DMS79 (cell line): ENCODE results near the gene CGB7.
A peak's percentile ranks its signal among the peaks of the same experiment; 100 is the strongest.

ENCODE experiments used
- DNase-seq: peaks from one replicate; lab custom pipeline; 2025; lab: John Stamatoyannopoulos, UW

CGB7 gene

DNA sequence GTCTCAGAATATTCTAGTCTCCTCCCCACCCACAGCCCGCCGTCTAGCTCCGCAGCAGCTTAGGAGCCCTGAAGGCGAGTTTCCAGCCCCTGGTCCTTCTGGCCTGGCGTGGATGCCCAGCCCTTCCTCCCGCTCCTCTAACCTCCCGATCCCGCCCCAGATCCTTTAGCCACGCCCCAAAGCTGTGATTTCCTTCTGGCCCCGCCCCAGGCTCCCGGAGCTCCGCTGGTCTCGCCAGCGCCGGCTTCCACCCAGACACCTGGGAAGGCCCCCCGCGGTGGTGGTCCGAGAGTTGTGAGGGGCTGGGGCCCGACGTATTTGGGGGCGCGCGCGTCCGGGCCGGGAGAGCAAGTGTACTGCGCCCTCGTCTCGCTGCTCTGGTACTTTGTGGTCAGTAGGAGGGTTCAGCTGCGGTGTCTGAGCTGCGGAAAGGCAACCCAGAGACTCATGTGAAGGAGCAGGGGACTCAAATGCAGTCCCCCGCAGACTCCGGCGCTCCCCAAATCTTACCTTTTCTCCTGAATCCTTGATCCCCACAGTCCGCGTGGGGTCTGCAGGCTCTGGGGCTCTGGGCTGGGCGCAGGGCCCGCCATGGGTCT, at the start of gene CGB7:
Gene CGB7 (minus strand): TSS at position 114 of the 599 bp plus-strand sequence. CDS start 2,374 bp downstream, outside the sequence.
- no peak for DNase-seq

DNA sequence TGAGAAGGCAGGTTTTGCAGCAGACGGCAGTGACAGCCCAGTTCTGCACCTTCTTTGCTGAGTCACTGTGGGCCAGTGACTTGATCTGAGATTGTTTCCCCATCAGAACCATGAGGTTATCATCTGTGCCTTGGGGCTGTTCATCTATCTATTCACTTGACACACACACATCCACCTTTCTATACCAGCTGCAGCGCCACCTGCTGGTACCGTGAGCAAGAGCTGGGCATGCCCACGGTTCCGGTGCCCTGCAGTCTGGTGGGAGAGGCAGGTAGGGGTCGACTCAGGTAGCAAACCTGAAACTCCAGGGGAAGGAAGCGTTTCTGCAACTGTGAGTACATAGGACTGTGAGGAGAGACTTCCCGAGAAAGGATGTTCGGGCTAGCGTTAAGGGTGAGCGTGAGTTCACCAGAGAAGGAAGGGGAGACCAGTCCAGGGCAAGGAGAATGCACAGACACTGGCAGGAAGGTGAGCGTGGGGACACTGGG, 49.1 kb upstream of the CGB7 start:
- DNase-seq: no peak

GRCh38 chr19:49104229-49104864, 46.8 kb upstream of the CGB7 start:
- no peak for DNase-seq

DNA sequence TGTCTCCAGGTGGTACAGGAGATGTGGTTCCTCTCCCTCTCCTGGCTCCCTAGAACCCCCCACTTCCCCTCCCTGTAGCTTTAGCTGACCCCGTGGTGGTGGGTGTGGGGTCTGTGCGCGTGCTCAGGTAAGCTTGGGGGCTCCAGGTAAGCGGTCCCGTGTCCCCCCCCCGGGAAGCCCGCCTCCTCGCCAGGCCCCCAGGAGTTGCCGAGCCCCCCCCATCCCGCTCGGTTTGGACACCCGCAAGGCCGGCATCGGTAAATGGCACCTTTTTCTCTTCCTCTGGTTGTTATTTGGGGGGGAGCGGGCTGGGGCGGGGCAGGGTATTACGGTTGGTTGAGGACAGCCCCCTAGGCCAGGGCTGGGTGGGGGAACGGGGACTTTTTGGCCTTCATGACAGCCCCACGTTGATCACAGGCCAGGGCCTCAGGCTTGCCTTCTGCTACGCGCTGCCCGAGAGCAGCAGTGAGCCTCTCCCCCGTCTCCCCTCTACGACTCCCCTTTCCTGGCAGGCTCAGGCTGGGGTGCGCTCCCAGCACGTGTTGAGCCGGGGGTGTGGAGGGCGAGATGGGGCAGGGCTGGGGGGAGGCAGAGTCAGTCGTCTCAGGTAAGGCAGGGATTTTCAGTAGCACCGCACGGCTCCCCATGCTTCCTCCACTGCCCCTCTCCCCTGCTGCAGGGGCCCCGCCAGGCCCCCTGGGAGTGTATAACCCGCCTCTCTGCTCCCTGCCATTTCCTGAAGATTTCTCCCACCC, 46.0 kb upstream of the CGB7 start:
- DNase-seq: no peak

GRCh38 chr19:49102303-49102702, 44.8 kb upstream of the CGB7 start:
- no peak for DNase-seq

- DNase-seq: no peak
Measured at GRCh38 chr19:49101160-49101559, 43.6 kb upstream of the CGB7 start.

GRCh38 chr19:49098795-49099194, 41.2 kb upstream of the CGB7 start:
- DNase-seq: no peak

- DNase-seq: peak; percentile 37
Measured at GRCh38 chr19:49097453-49098288, 40.1 kb upstream of the CGB7 start.

GRCh38 chr19:49094505-49095482, 37.2 kb upstream of the CGB7 start:
- no peak for DNase-seq

GRCh38 chr19:49092686-49093085, 35.1 kb upstream of the CGB7 start:
- no peak for DNase-seq

GRCh38 chr19:49091391-49092038, 34.0 kb upstream of the CGB7 start:
- no peak for DNase-seq

DNA sequence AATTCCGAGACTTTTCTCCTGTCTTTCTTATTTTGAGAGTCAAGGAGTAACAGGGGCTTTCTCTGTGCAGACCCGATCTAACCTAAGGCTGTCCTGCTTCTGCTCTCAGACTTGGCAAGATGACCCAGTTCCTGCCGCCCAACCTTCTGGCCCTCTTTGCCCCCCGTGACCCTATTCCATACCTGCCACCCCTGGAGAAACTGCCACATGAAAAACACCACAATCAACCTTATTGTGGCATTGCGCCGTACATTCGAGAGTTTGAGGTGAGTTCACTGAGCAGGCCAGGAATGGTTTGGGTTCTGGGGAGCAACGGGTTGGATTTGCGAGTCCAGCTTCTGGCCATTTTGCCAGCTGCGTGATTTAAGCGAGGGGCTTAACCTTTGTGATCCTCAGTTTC, 28.7 kb upstream of the CGB7 start:
- no peak for DNase-seq

DNA sequence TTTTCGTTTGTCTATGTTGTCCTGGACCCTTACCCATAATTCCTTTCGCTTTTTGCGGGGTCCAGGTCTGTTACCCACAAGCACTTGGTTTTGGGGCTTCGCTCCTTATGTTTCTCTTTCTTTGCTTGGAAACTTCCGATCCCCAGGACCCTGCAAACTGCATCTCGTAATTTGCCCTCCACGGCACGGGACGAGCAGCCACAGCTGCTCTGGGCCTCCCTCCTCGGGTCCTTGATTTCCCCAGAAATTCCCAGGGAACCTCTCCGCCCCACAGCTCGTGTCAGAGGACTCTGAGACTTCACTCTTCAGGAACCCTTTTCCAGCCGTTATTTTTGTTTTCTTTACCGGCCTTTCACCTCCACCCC, 28.3 kb upstream of the CGB7 start:
- no peak for DNase-seq

- peak; percentile 97 for DNase-seq
Measured at GRCh38 chr19:49085020-49085867, 27.7 kb upstream of the CGB7 start, which contains the start of gene SNRNP70. Gene SNRNP70 (plus strand): TSS chr19:49085451. CDS start chr19:49086415, 964 bp downstream.

DNA sequence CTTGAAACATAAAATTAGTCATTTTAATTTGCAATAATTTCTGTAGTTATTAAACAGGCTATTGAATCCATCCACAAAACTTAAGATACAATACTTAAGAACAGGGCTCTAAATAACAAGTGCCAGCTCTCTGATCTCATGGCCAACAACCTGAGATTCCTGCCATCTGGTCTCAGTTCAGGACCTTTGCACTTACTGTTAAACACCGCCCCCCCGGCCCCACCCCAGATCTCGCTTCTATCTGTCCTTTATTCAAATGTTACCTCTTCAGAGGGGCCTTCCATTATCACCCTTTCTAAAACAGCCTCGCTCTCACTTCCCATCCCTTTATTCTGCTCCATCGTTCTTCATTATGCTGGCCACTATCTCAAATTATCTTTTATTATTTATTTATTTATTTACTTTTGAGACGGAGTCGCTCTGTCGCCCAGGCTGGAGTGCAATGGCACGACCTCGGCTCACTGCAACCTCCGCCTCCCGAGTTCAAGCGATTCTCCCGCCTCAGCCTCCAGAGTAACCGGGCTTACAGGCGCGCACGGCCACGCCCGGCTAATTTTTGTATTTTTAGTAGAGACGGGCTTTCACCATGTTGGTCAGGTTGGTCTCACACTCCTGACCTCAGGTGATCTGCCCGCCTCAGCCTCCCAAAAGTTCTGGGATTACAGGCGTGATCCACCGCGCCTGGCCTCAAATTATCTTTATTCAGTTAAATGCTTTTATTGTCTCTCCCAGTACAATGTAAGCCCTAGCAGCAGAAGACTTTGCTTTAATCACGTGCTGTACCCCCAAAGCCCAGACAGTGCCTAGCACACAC, 26.9 kb upstream of the CGB7 start:
- DNase-seq: no peak

GRCh38 chr19:49081273-49081672, 23.7 kb upstream of the CGB7 start:
- no peak for DNase-seq

DNA sequence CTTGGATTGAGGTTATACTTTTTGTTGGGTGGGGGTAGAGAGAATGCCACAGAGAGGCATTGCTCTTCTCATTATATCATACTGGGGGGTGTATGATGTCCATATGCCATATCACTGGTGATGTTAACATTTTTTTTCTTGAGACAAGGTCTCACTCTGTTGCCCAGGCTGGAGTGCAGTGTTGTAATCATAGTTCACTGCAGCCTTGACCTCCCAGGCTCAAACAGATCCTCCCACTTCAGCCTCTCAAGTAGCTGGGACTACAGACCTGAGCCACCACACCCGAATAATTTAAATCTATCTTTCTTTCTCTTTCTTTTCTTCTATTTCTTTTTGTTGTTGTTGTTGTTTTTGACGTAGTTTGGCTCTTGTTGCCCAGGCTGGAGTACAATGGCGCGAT, 22.8 kb upstream of the CGB7 start:
- no peak for DNase-seq

- peak; percentile 55 for DNase-seq
Measured at GRCh38 chr19:49074869-49075268, 17.3 kb upstream of the CGB7 start.
